Neural cell (in vitro differentiated cells): ENCODE results near the gene DIP2C. TPM values are rescaled to one million over a fixed set of nuclear protein-coding genes. Genes with fewer than 3 reads are reported as not detected.

Experiments
- H2AFZ ChIP-seq: fragments of 200-600, 300-800 bp; sonication (generic), shearing (Covaris generic); 2 replicates; pipeline ENCODE4 v1.6.0; 2014; ENCODE audit warnings: low read depth, mild to moderate bottlenecking, antibody characterized with exemption, low read length, moderate library complexity
- H3F3A ChIP-seq: fragments of 200-600 bp; shearing (Covaris generic); 2 replicates; pipeline ENCODE4 v1.6.1; 2016; ENCODE audit warnings: mild to moderate bottlenecking, moderate library complexity, mixed read lengths, antibody characterized with exemption, low read length; ENCODE audit not compliant: insufficient read depth, poor library complexity, severe bottlenecking
- H3K27ac ChIP-seq: fragments of 200-600, 300-800 bp; sonication (generic), shearing (Covaris generic); 2 replicates; pipeline ENCODE4 v1.5.1; 2014; ENCODE audit warnings: mild to moderate bottlenecking, low read length, moderate library complexity
- H3K27me3 ChIP-seq: fragments of 300-800, 200-600 bp; sonication (generic), shearing (Covaris generic); 2 replicates; pipeline ENCODE4 v1.6.0; 2014; ENCODE audit warnings: mild to moderate bottlenecking, low read depth, low read length, moderate library complexity; ENCODE audit not compliant: insufficient read depth
- H3K36me3 ChIP-seq: fragments of 300-800, 200-600 bp; sonication (generic), shearing (Covaris generic); 2 replicates; pipeline ENCODE4 v1.5.1; 2014; ENCODE audit warnings: mild to moderate bottlenecking, antibody characterized with exemption, low read length, moderate library complexity; ENCODE audit not compliant: insufficient read depth
- H3K4me2 ChIP-seq: fragments of 300-800, 200-600 bp; sonication (generic), shearing (Covaris generic); 2 replicates; pipeline ENCODE4 v1.6.0; 2014; ENCODE audit warnings: mild to moderate bottlenecking, low read length
- H3K4me3 ChIP-seq: fragments of 300-800, 200-600 bp; sonication (generic), shearing (Covaris generic); 2 replicates; pipeline ENCODE4 v1.5.1; 2014; ENCODE audit warnings: mild to moderate bottlenecking, low read length, moderate library complexity
- H3K79me2 ChIP-seq: fragments of 200-600 bp; shearing (Covaris generic); replicated peaks from 2 replicates; pipeline ENCODE4 v1.6.0; 2014; ENCODE audit warnings: mild to moderate bottlenecking, low read length, moderate library complexity; ENCODE audit not compliant: insufficient read depth
- H3K9ac ChIP-seq: fragments of 300-800, 200-600 bp; sonication (generic), shearing (Covaris generic); 2 replicates; pipeline ENCODE4 v1.6.1; 2016; ENCODE audit warnings: mild to moderate bottlenecking, low read length, mixed read lengths
- H3K9me2 ChIP-seq: fragments of 200-600 bp; shearing (Covaris generic); 2 replicates; pipeline ENCODE4 v1.6.1; 2016; ENCODE audit warnings: mild to moderate bottlenecking, low read length, mixed read lengths; ENCODE audit not compliant: insufficient read depth
- H3K9me3 ChIP-seq: fragments of 200-600, 300-800 bp; sonication (generic), shearing (Covaris generic); 2 replicates; pipeline ENCODE4 v1.6.1; 2016; ENCODE audit warnings: mild to moderate bottlenecking, mixed run types, low read length, moderate library complexity, mixed read lengths
- H4K20me1 ChIP-seq: fragments of 200-600 bp; shearing (Covaris generic); 2 replicates; pipeline ENCODE4 v1.6.1; 2016; ENCODE audit warnings: mild to moderate bottlenecking, mixed run types; ENCODE audit not compliant: insufficient read depth
- EP300 ChIP-seq: fragments of 450-650 bp; conservative IDR thresholded peaks from 2 replicates; pipeline ENCODE4 v1.6.1; 2014; ENCODE audit warnings: antibody characterized with exemption, mild to moderate bottlenecking, moderate library complexity; ENCODE audit not compliant: poor library complexity, severe bottlenecking
- EZH2 ChIP-seq: fragments of 200-600, 300-800 bp; shearing (Covaris generic), sonication (generic); IDR thresholded peaks from 2 replicates; pipeline ENCODE4 v1.6.1; 2014; ENCODE audit warnings: antibody characterized with exemption, low read length, borderline replicate concordance, mild to moderate bottlenecking; ENCODE audit not compliant: insufficient read depth, poor library complexity, severe bottlenecking
- MXI1 ChIP-seq: fragments of 450-650 bp; conservative IDR thresholded peaks from 2 replicates; pipeline ENCODE4 v1.6.1; 2014; ENCODE audit warnings: antibody characterized with exemption, mild to moderate bottlenecking; ENCODE audit not compliant: poor library complexity, severe bottlenecking
- POLR2AphosphoS5 ChIP-seq: IDR thresholded peaks from 2 replicates; pipeline ENCODE4 v1.6.1; 2012
- RAD21 ChIP-seq: fragments of 450-650 bp; conservative IDR thresholded peaks from 2 replicates; pipeline ENCODE4 v1.6.1; 2014; ENCODE audit warnings: antibody characterized with exemption, mild to moderate bottlenecking, moderate library complexity
- SMC3 ChIP-seq: fragments of 450-650 bp; conservative IDR thresholded peaks from 2 replicates; pipeline ENCODE4 v1.6.1; 2014; ENCODE audit warnings: antibody characterized with exemption, mild to moderate bottlenecking, moderate library complexity; ENCODE audit not compliant: poor library complexity
- TAF1 ChIP-seq: IDR thresholded peaks from 2 replicates; pipeline ENCODE4 v1.6.1; 2012; ENCODE audit warnings: low read depth
- polyA plus RNA-seq: library from polyadenylated mRNA; depleted of rRNA; stranded (reverse); fragments of >200 nt; gene quantifications from 2 replicates; pipeline ENCODE4 v1.2.3, GENCODE V29; 2014
- TF ChIP-seq, protein P1 (sequence below): IDR thresholded peaks from 2 replicates; pipeline ENCODE4 v1.6.1; 2012; ENCODE audit warnings: borderline replicate concordance
- TF ChIP-seq, protein P2 (sequence below): fragments of 450-650 bp; IDR thresholded peaks from 2 replicates; pipeline ENCODE4 v1.5.1; 2014; ENCODE audit warnings: antibody characterized with exemption, mild to moderate bottlenecking, moderate library complexity; ENCODE audit not compliant: poor library complexity, severe bottlenecking

Gene DIP2C
- polyA plus RNA-seq, 1 donor from 2014 or later = 24.1 TPM

DNA sequence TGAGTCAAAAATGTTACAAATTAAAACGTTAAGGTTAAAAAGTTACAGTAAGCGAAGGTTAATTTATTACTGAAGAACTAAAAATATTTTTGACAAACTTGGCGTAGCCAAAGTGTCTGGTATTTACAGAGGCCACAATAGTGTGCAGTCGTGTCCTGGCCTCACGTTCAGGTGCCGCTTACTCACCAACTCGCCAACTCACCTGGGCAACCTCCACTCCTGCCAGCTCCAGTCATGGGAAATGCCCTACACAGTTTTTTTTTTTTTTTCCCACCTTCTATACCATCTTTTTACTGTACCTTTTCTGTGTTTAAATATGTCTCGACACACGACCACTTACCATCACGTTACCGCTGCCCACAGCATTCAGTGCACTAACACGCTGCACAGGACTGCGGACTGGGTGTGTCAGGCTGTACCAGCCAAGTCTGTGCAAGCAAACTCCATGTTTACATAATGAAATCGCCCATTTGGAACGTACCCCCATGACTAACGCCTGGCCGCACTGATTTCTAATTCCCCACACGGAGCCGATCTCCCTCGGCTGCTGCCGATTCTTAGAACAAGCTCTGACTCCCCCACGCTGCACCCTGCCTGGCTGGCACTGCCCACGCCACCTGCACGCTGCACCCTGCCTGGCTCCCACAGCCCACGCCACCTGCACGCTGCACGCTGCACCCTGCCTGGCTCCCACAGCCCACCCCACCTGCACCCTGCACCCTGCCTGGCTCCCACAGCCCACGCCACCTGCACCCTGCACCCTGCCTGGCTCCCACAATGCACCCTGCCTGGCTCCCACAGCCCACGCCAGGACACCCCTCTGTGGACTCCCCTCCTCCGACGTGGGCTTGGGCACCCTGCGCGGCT is 351.1 kb downstream of the DIP2C start:
- Histone ChIP-seq H2AFZ (no peak overlapping the region), H3K27ac (no peak overlapping the region), H3F3A (no peaks in the 10 kb centered on the region), H3K36me3 (peaks cover 3% of the 10 kb centered on the region), H3K27me3 (no peaks in the 10 kb centered on the region), H3K4me3 (no peak overlapping the region), H3K9me3 (no peaks in the 10 kb centered on the region), H3K9me2 (no peaks in the 10 kb centered on the region), H4K20me1 (no peaks in the 10 kb centered on the region), H3K79me2 (no peaks in the 10 kb centered on the region), H3K9ac (no peak overlapping the region), H3K4me2 (no peak overlapping the region)
- TF ChIP-seq TAF1 (no peak), POLR2AphosphoS5 (no peak), MXI1 (no peak), EZH2 (no peak), EP300 (no peak), SMC3 (no peak), RAD21 (no peak)
- TF ChIP-seq, protein P1, sequence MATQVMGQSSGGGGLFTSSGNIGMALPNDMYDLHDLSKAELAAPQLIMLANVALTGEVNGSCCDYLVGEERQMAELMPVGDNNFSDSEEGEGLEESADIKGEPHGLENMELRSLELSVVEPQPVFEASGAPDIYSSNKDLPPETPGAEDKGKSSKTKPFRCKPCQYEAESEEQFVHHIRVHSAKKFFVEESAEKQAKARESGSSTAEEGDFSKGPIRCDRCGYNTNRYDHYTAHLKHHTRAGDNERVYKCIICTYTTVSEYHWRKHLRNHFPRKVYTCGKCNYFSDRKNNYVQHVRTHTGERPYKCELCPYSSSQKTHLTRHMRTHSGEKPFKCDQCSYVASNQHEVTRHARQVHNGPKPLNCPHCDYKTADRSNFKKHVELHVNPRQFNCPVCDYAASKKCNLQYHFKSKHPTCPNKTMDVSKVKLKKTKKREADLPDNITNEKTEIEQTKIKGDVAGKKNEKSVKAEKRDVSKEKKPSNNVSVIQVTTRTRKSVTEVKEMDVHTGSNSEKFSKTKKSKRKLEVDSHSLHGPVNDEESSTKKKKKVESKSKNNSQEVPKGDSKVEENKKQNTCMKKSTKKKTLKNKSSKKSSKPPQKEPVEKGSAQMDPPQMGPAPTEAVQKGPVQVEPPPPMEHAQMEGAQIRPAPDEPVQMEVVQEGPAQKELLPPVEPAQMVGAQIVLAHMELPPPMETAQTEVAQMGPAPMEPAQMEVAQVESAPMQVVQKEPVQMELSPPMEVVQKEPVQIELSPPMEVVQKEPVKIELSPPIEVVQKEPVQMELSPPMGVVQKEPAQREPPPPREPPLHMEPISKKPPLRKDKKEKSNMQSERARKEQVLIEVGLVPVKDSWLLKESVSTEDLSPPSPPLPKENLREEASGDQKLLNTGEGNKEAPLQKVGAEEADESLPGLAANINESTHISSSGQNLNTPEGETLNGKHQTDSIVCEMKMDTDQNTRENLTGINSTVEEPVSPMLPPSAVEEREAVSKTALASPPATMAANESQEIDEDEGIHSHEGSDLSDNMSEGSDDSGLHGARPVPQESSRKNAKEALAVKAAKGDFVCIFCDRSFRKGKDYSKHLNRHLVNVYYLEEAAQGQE = no peak
- TF ChIP-seq, protein P2, sequence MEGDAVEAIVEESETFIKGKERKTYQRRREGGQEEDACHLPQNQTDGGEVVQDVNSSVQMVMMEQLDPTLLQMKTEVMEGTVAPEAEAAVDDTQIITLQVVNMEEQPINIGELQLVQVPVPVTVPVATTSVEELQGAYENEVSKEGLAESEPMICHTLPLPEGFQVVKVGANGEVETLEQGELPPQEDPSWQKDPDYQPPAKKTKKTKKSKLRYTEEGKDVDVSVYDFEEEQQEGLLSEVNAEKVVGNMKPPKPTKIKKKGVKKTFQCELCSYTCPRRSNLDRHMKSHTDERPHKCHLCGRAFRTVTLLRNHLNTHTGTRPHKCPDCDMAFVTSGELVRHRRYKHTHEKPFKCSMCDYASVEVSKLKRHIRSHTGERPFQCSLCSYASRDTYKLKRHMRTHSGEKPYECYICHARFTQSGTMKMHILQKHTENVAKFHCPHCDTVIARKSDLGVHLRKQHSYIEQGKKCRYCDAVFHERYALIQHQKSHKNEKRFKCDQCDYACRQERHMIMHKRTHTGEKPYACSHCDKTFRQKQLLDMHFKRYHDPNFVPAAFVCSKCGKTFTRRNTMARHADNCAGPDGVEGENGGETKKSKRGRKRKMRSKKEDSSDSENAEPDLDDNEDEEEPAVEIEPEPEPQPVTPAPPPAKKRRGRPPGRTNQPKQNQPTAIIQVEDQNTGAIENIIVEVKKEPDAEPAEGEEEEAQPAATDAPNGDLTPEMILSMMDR = no peak

DNA sequence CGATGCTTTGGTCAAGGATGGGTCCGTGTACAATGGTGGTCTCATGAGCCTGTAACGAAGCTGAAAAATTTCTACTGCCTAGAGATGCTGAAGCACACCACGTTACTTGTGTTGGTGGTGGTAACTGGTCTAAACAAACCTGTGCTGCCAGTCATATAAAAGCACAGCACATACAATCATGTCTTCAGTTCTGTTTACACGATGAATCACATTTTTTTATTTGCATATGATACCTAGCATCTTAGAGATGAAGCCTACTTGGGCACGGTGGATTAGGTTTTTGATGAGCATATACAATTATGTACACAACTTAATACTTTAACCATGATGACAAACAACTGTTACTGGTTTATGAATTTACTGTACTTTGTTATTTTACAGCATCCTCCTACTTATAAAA is 353.2 kb downstream of the DIP2C start:
- Histone ChIP-seq H3K4me3 (no peak overlapping the region), H3K79me2 (no peaks in the 10 kb centered on the region), H3K4me2 (no peak overlapping the region), H4K20me1 (no peaks in the 10 kb centered on the region), H3K9ac (no peak overlapping the region), H3K27ac (no peak overlapping the region), H3K27me3 (no peaks in the 10 kb centered on the region), H3K9me3 (no peaks in the 10 kb centered on the region), H3K36me3 (peaks cover 5% of the 10 kb centered on the region), H2AFZ (no peak overlapping the region), H3F3A (no peaks in the 10 kb centered on the region), H3K9me2 (no peaks in the 10 kb centered on the region)
- TF ChIP-seq POLR2AphosphoS5 (no peak), RAD21 (no peak)
- TF ChIP-seq, protein P1 = no peak
